Activated CD4-positive, CD25-positive, alpha-beta regulatory T cell treated with anti-CD3 and anti-CD28 coated beads, Interleukin-2, amount 50 U/mL, for 72 hours (primary cell): Measurements from ENCODE around the gene NPR1.
A peak's percentile ranks its signal among the peaks of the same experiment; 100 is the strongest.
"Not testable (repeated sequence)": the region's sequence is repeated elsewhere in the genome, so short reads cannot be mapped to it uniquely, and the experiment has no call there.

Source experiments
- DNase-seq: peaks from one replicate; pipeline ENCODE4 v3.0.0; 2021

The NPR1 gene

DNA sequence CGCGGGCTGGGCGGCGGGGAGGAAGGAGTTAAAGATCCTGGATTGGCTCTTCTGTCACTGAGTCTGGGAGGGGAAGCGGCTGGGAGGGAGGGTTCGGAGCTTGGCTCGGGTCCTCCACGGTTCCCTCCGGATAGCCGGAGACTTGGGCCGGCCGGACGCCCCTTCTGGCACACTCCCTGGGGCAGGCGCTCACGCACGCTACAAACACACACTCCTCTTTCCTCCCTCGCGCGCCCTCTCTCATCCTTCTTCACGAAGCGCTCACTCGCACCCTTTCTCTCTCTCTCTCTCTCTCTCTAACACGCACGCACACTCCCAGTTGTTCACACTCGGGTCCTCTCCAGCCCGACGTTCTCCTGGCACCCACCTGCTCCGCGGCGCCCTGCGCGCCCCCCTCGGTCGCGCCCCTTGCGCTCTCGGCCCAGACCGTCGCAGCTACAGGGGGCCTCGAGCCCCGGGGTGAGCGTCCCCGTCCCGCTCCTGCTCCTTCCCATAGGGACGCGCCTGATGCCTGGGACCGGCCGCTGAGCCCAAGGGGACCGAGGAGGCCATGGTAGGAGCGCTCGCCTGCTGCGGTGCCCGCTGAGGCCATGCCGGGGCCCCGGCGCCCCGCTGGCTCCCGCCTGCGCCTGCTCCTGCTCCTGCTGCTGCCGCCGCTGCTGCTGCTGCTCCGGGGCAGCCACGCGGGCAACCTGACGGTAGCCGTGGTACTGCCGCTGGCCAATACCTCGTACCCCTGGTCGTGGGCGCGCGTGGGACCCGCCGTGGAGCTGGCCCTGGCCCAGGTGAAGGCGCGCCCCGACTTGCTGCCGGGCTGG is at the start of gene NPR1:
NPR1 (plus strand) TSS at position 170 of the 818 bp plus-strand sequence; CDS start at position 591, 421 bp downstream.
- DNase-seq = no peak

DNA sequence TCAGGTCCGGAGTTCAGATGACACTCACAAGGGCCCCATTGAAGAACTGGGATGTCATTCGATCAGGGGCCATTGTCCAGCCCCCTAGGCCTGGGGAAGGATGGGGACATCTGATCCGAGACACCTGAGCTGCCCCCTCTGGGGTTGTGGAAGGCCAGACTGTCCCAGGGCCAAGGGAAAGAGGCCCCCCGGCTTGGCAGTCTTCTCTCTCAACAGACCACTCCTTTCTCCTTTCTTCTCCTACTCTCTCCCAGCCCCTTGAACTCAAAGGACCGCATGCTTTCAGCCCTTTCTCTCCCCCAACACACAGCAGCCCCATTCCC is 49.2 kb upstream of the NPR1 start:
- DNase-seq = no peak

GRCh38 chr1:153629971-153630370 is 48.5 kb upstream of the NPR1 start:
- DNase-seq = no peak

DNA sequence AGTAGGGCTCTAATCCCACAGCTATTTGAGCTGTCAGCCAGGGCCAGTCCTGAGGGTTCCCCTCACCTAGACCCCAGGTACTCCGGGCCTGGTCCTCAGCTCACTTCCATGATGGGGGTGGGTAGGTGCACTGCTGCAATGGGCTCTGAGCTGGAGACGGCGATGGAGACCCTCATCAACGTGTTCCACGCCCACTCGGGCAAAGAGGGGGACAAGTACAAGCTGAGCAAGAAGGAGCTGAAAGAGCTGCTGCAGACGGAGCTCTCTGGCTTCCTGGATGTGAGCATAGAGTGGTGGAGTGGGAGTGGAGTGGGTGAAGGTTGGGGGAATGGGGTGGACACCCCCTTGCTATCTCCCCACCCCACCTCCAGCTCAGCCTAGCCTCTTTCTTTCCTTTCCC is 48.1 kb upstream of the NPR1 start:
- no peak for DNase-seq

DNA sequence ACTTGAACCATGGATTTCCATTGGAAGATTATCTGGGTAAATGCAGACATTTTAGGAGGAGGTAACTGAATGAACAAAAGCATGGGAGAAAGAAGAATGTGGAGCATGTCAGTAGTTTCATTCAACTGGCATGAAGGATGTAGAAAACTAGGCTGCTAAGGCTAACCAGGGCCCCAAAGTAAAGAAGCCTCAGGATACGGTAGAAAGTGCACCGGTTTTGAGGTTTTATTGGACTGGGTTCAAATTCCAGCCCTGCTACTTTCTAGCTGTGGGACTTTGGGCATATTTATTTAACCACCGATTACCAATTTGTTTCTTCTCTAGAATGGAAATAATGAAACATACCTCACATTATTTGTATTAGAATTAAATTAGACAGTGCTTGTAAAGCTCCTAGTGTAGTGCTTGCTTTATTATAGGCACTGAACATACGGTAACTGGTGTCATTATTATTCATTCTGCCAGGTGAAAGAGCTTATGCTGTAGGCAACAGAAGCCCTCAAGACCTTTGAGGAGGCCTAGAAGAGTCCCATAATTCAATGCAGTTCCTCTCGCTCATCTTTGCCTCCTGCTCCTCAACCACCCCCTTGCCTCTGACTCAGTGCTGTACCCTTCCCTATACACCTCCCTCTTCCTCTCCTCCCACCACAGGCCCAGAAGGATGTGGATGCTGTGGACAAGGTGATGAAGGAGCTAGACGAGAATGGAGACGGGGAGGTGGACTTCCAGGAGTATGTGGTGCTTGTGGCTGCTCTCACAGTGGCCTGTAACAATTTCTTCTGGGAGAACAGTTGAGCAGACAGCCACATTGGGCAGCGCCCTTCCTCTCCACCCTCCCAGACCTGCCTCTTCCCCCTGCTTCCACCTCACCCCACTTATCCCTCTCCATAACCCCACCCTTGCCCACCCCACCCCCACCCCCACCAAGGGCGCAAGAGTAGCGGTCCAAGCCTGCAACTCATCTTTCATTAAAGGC is 47.2 kb upstream of the NPR1 start:
- DNase-seq = no peak

DNA sequence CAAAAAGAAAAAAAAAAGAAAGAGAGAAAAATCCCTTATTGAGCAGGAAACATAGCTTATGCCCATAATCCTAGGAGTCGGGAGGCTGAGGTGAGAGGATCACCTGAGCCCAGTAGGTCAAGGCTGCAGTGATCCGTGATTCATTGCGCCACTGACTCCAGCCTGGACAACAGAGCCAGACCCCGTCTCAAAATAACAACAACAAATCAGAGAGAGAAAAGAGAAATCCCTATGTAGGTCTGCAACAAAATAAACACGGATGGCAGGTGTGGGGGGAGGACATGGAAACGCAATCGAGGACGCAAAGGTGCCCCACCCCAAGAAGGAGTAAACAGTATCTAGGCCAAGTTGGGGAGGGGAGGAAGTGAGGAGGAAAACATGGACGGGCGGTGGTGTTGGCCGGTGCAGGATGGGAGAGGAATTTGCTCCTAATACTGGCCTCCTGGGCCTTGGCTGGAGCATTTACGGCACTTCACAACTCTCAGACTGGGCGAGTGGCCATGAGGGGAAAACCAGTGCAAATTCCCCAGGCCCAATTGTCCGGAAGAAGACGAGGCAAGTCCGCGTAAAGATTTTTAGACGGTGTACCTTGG is 45.2 kb upstream of the NPR1 start:
- no peak for DNase-seq

DNA sequence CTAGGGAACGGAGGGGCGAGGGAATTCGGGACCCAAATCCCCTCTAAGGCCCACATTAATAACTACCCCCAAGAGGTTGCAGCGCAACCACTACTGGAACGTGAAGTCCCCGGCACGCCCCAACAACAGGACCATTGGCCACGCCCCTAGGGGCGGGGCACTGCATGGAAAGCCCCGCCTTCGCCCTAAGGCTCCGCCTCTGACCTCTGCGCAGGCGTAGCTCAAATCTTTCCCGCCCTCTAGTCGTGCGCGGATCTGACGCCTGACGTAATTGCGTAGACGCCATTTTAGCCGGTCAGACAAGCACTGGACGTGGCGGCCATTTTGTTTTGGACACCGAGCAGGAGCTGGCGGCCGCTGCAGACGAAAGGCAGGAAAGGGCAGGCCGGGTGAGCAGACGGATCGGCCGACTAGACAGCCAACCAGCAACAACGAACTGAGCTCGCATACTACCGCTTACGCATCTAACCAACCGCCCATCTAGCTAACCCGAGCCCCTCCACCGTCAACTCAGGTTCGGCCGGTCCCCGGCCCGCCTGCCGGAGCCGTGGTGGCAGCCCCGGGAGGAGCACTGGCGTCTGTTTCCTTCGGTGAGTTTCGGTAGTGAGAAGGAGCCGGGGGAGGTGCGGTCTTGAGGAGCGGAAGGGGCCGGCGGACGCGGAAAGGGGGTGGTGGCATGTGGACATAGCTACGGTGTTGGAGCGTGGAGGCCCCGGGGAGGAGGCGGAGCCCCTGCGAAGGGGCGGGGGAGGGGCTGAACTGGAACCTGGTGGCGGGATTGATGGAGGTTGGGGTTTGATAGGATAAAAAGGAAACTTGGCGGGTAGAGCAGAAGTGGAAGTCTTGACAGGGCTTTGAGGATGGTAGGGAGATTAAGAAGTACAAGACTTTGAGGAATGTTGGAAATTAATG is 44.5 kb upstream of the NPR1 start, which contains the start of gene CHTOP:
CHTOP (plus strand) TSS at position 313 of the 912 bp plus-strand sequence. CDS start 2,523 bp downstream, outside the sequence.
- peak; percentile 98 for DNase-seq

DNA sequence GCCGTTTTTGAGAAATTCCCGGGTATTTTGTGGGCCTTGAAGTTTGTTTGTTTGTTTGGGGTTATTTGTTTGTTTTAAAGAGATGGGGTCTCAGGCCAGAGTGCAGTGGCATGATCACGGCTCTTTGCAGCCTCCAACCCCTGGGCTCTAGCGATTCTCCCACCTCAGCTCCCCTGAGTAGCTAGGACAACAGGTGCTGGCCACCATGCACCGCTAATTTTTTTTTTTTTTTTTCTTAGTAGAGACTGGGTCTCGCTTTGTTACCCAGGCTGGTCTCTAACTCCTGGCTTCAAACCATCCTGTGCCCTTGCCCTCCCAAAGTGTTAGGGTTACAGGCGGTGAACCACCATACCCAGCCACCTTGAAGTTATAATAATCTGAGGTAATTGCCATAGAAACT is 42.6 kb upstream of the NPR1 start:
- DNase-seq = no peak

DNA sequence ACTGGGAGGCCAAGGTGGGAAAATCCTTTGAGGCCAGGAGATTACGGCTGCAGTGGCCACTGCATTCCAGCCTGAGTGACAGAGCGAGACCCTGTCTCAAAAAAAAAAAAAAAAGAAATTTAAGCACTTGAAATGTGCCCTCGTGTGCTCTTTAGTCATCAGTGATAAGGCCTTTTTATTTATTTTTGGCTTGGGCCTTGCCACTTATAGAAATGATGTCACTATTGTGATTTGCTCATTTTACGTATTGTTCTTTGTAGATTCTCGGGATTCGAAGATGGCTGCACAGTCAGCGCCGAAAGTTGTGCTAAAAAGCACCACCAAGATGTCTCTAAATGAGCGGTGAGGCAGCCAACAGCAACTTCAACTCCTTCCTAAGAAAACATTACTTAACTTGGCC is 42.2 kb upstream of the NPR1 start:
- DNase-seq = no peak

- no peak for DNase-seq
These were observed 40.2 kb upstream of the NPR1 start for GRCh38 chr1:153638261-153638660.

GRCh38 chr1:153639280-153639679 is 39.2 kb upstream of the NPR1 start:
- no peak for DNase-seq

- not testable (repeated sequence) for DNase-seq
These were observed 38.3 kb upstream of the NPR1 start for GRCh38 chr1:153640213-153640612.

GRCh38 chr1:153640861-153641260 is 37.6 kb upstream of the NPR1 start:
- DNase-seq = no peak

DNA sequence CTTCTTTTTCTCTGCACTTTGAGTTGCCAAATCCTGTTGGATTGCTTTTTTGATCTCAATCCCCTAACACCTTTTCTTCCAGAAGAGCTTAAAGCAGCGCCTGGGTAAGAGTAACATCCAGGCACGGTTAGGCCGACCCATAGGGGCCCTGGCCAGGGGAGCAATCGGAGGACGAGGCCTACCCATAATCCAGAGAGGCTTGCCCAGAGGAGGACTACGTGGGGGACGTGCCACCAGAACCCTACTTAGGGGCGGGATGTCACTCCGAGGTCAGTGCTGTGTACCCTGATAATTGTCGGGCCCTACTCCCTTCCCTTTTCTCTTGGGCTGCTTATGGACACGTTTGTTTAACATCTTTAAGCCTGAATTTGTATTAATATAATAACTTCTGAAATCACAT is 36.3 kb upstream of the NPR1 start:
- no peak for DNase-seq

DNA sequence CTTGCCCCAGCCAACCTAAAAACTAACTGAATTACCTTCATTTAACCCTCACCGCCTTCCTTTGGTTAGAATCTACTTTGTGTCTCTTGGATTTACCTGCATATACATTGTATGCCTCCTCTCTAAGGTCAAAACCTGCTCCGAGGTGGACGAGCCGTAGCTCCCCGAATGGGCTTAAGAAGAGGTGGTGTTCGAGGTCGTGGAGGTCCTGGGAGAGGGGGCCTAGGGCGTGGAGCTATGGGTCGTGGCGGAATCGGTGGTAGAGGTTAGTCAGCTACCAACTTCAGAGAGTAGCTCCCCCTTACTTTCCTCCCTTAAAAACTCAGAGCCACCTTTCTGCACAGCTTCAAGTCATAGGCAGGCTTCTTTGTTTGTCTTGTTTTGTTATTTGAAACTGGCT is 35.4 kb upstream of the NPR1 start:
- DNase-seq = no peak

GRCh38 chr1:153643816-153644215 is 34.7 kb upstream of the NPR1 start:
- DNase-seq = no peak

- DNase-seq = no peak
These were observed 31.7 kb upstream of the NPR1 start for GRCh38 chr1:153646672-153647345.

GRCh38 chr1:153647346-153647714 is 31.2 kb upstream of the NPR1 start:
- DNase-seq = no peak

GRCh38 chr1:153648000-153648643 is 30.4 kb upstream of the NPR1 start:
- DNase-seq = no peak

DNA sequence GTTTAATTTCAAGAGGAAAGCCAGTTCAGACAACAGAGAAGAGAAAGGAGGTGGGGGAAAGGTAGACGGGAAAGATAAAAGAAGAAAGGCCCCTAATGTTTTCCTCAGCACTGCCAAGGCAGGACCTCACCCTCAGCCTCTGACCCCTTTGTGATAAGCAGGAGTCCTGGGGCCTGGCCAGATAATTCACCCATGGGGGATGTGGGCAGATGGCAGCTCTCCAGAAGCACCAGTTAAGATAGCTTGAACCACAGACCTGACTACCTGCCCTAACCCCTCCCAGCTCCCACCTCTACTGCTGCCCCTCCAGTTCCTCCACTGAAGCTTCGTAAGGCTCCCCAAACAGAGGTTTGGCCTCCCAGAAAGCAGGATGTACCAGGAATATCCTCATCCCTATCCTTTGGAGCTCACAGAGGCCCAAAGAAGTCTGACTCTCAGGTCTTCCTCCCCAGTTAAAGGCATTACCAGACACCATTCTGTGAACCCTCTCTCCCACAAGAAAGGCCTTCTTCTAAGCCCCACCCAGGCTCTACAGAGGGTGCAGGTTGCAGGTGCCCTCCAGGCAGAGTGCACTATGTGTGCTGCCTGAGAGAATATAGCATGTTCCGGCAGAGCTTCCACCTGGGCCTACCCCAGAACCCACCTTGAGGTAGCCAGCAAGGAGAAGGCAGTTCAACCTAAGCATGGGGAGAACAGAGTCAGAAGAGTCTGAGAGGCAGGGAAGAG is 29.2 kb upstream of the NPR1 start:
- no peak for DNase-seq

DNA sequence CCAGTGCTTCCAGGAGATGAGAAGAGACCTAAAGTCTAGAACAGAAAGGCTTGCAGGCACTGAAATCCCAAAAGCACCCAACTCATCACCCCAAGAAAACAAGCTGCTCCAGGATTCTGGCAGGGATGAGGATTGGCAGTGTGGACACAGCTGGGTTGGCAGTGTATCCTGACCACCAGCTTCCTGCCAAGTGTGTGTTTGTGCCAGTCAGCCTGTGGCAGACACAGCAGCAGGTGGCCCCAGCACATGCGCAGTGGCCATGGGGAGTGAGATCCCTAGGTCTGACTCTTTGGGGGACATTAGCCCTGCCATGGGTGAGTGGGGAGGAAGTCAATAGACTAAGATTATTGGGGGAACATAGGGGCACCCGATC is 28.6 kb upstream of the NPR1 start:
- DNase-seq = no peak
